Stimulated activated CD4-positive, alpha-beta T cell treated with anti-CD3 and anti-CD28 coated beads, Interleukin-15, amount 100 ng/mL, for 1 hour (primary cell): ENCODE data around the gene SPEG.
A peak's percentile ranks its signal among the peaks of the same experiment; 100 is the strongest.

Source experiments
- DNase-seq, 2 donors: peaks; one replicate each; pipeline ENCODE4 v3.0.0-alpha.2; 2020; ENCODE audit warnings: low read depth in 1 of 2, low spot score in 1 of 2

The SPEG gene

DNA sequence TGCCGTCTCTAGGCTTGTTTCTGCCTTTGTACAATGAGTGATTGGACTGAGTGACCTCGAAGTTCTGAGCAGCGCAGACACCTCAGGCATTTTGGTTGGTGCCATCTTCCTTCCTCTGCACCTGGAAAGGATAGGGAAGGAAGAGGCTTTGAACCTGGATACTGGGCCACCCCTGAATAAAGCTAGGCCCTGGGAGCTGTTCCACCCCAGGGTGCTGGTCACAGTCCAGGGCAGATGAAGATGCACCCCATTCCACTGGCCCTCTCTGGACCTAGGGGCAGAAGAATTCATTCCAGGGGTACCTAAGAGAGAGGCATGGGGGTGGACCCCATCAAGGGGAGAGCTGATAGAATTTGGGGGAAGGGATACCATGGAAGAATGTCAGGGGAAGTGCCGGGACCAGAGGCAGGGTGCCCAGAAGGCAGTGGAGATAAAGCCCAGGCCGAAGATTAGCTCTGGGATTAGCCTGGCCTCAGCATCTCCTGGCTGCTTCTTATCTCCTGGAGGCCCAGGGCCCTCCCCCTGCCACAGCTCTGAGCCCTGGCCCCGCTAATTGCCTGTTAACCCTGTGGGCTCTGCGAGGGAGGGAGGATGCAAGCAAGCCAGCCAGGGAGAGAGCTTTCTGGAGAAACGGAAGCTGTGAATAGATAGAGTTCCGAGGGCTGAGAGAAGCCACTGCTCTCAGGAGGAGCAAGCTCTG lies 91.0 kb downstream of the SPEG start:
- no peak for DNase-seq

DNA sequence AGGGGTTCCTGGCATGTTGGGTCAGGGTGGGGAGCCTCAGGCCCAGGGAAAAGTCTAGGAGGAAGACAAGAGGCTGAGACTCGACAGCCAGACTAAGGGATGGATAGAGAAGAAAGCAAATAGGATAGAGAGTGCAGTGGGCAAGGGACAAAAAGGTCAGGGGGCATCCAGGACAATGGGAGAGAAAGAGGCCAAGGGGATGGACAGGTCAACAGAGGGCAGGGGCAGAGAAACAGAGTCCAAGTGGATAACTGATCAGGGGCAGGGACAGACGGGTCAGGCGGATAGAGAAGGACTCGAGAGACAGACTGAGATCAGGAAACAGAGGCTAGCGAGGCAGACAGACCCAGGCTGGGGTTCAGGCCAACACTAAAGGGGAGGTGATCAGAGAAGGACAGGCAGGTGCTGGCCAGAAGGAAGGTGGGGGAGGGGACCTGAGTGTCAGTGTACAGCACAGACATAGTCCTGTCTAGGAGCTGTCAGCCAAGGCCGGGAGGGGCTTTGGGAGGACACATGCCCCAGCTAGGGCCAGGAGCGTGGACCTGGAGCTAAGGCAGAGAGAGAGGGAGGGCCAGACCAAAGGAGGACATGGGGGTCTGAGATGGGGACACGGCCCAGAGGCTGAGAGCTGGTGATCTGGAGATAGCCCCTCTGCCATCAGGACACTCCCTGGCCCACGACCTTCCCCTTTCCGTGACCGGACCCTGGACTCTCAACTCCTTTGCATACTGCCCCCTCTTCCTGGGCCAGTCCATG lies 91.9 kb downstream of the SPEG start:
- DNase-seq, result no peak

- no peak for DNase-seq
Observed at GRCh38 chr2:219527076-219527394, 92.4 kb downstream of the SPEG start.

GRCh38 chr2:219527472-219527871 lies 92.8 kb downstream of the SPEG start:
- DNase-seq, result no peak

DNA sequence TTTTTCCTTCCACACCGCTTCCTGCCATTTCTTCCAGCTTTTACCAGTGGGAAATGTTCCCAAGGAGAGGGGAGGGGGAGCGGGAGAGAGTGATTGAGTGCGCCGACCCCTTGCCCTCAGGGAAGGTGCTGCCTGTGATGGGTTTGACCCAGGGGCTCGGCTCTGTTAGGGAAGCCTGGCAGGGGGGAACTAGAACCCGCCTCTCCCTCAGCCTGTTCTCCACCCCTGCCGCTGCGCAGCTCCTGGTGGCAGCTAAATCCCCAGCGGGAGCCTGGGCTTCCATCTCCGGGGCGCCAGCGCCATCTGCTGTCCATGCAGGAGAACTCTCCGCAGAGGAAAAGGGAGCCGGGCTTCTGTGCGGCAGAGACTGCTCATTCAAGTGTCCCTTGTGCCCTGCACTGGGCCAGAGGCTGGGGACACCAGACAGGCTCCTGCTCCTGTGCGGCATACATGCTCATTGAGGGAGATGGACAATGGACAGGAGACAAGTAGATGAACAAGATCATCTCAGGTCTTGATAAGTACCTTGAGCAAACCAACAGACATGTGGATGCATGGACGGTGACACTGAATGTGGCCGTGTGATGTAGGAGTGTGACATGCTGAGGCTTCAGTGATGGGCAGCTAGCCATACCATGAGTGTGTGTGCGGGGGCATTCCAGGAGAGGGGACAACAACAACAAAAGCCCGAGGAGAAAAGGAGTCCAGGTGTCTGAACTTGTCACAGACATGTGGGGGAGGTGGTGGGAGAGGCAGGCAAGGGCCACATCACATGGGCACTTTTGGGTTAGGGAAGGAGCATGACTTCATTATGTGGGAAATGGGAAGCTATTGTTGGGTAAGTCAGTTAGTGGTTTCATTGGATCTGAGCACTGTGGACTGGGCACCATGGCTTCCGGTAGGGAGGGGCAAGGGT lies 95.7 kb downstream of the SPEG start:
- peak; percentile 70 to 79 for DNase-seq

DNA sequence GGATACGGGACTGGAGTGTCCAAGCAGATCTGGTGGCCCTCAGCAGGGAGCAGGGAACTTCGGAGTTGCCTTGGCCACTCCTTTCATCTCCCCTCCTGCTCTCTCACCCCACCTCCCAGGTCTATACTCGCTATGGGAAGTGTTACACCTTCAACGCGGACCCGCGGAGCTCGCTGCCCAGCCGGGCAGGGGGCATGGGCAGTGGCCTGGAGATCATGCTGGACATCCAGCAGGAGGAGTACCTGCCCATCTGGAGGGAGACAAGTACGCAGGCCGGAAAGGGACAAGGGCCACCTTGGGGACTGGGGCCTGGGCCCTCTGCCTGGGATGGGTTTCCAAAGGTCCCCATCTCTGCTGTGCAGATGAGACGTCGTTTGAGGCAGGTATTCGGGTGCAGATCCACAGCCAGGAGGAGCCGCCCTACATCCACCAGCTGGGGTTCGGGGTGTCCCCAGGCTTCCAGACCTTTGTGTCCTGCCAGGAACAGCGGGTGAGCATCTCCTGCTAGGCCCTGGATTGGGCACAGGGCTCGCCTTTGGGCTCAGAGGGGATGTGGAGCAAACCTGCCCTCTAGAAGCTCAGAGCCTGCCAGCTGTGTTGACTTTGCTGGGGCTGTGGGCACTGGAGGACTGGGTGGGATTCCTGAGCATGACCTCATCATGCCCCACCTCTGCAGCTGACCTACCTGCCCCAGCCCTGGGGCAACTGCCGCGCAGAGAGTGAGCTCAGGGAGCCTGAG lies 97.2 kb downstream of the SPEG start:
- DNase-seq, result no peak

DNA sequence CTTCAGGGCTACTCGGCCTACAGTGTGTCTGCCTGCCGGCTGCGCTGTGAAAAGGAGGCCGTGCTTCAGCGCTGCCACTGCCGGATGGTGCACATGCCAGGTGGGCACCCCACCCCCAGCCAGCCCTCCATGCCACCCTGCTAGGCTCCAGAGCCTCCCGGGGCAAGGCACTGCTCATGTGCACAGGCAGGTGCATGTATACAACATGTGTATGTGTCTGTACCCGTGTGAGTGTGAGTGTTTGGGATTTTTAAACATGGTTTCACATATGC lies 97.7 kb downstream of the SPEG start:
- DNase-seq, result no peak

GRCh38 chr2:219533930-219534661 lies 99.5 kb downstream of the SPEG start:
- no peak for DNase-seq

DNA sequence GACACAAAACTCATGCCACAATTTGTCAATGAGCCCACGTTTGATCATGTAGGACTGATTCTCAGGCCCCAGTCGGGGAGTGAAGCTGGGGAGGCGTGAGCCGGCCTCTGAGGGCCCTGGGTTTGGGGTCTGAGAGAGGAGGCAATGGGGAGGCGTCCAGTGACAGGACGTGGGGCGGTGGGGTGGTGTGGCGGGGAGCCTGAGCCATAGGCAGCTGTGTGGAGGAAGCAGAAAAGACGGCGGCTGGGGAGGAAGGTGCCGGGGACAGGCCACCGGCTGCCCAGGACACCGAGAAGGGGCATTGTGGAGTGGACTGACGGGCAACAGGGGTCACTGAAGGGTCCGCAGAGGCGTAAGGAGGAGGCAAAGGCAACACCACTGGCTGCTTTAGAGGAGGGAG lies 101.8 kb downstream of the SPEG start:
- DNase-seq, result no peak

DNA sequence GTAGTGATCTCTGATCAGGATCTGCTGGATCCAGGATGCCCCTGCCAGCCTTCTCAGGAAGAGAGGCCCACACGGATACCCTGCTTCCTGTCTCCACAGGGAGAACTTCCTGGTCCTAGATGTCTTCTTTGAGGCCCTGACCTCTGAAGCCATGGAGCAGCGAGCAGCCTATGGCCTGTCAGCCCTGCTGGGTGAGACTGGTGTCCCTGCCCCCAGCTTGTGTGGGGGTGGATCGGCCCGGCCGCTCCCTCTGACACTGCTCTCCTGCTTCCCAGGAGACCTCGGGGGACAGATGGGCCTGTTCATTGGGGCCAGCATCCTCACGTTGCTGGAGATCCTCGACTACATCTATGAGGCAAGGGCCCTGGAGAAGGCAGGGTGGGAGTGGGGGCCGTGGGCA lies 102.3 kb downstream of the SPEG start:
- DNase-seq, result no peak

- no peak for DNase-seq
Observed at GRCh38 chr2:219537657-219538488, 103.2 kb downstream of the SPEG start.

DNA sequence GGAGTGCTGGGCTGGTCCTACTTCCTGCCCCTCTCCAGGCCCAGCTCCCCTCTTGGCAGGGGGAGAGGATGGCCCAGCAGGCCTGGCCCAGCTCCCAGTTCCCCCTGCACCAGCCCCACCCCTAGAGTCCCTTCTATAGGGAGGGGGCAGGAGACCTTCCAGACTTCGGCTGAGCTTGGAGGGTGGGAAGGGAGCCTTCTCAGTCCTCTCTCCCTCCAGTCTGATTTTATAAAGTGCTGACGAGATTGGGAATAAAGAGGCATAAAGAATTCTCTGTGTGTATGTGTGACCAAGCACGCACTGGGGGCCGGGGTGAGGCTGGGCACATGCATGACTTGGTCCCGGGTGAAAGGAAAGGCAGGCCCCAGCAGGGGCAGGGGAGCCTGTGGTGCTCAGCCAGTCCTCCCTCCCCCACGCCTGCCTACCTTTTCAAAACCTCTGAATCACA lies 103.9 kb downstream of the SPEG start:
- no peak for DNase-seq

- DNase-seq, result no peak
Observed at GRCh38 chr2:219538956-219539788, 104.5 kb downstream of the SPEG start.

DNA sequence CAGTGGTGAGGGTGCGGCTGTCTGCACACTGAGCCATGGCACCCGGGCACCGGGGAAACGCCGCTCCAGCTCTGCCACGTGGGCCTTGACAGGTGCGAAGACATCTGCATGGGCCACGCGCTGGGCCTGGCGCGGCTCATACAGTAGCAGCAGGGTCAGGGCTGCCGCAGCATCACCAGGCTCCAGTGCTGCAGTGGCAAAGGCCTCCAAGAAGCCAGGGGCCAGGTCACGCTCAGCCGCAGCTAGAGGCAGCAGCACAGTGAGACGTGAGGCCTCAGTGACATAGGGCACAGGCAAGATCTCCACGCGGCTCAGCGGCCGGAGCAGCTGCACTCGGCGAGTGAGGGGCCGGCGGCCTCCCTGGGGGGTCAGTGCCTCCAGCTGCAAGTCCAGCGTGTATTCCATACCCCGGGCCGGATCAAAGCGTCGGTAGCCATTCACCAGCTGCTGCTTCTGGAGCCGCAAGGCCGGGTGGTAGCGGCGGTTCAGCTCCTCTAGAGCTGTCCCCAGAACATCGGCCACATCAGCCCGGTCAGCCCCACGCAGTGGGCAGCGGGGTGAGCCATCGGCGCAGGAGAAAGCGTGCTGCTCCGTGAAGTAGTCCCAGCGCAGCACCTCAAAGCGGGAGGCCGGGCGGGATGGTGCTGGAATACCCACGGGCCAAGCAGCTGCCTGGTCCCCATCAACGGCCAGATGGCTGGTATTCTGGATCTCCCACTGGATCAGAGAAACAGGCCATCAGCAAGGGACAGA lies 105.5 kb downstream of the SPEG start:
- no peak for DNase-seq

- no peak for DNase-seq
Observed at GRCh38 chr2:219540784-219541504, 106.3 kb downstream of the SPEG start.

GRCh38 chr2:219541611-219542180 lies 107.1 kb downstream of the SPEG start:
- peak; percentile 78 to 83 for DNase-seq

DNA sequence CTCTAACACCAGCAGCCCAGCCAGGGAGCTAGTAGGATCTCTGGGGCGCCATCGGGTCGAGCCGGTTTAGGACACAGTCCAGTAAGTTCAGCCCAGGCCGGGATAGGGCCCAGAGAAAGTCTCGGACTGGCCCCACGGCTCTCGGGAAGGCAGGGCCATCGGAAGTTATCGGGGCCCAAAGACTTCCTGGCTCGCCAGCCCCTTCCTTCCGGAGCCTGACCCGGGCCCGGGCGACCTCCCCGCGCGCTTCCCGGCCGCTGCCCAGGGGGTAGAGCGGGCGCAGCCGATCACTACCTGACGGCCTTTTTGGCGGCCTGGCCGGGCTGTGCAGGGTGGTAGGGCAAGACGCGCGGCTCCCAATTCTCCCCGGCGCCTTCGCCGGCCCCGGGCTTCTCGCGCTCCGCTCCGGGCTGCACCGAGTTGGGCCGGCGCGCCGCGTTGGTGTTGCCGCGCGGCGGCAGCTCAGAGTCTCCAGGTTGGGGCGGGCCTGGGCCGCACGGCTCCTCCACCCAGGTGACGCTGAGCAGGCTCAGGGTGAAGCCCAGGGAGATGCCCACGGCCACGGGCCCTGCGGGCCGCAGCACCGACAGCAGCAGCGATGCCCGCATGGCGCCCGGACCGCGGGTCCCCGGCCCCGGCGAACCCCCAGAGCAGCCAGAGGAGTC lies 108.4 kb downstream of the SPEG start:
- no peak for DNase-seq
